Pancreas (tissue), 10 donors: Measurements from ENCODE around the gene NTNG1. TPM values are rescaled to one million over a fixed set of nuclear protein-coding genes. Genes with fewer than 3 reads are reported as not detected.

ENCODE experiments used
- ATAC-seq, 4 donors: fragments of 200-7000 bp; cut with Tn5 transposase; one replicate each; pipeline versions ENCODE4 v1.8.0 to v1.9.1; 2020; ENCODE audit warnings: mild to moderate bottlenecking in 4 of 4, moderate library complexity in 4 of 4
- DNase-seq, 6 donors: peaks; one replicate each; pipeline ENCODE4 v3.0.0-alpha.2; 2020
- FAIRE-seq: peaks from 2 replicates; lab custom pipeline; 2012; peaks lifted over from hg19 to GRCh38; lab: Jason Lieb, UNC
- H3K27ac ChIP-seq, 4 donors: fragments of 200-600 bp; sonication (generic); 1 replicate in 3 of 4; 2 replicates in 1 of 4; pipeline versions ENCODE4 v1.5.0 to v1.8.0; 2020
- H3K27me3 ChIP-seq, 4 donors: fragments of 200-600 bp; one replicate each; pipeline ENCODE4 v1.8.0; 2021
- H3K36me3 ChIP-seq, 3 donors: fragments of 200-600 bp; sonication (generic) in 1 of 3; one replicate each; pipeline versions ENCODE4 v1.5.0 to v1.8.0; 2020 to 2021
- H3K4me1 ChIP-seq, 3 donors: fragments of 200-600 bp; one replicate each; pipeline ENCODE4 v1.8.0; 2021
- H3K4me3 ChIP-seq, 4 donors: fragments of 200-600 bp; sonication (generic) in 2 of 4; one replicate each; pipeline versions ENCODE4 v1.5.0 to v1.8.0; 2020 to 2021
- H3K9me3 ChIP-seq, 4 donors: fragments of 200-600 bp; one replicate each; pipeline ENCODE4 v1.8.0; 2021
- WGBS, 2 donors: extraction: QIAGEN DNeasy Blood & Tissue Kit; methylation state at CpG; one replicate each; pipeline ENCODE4 v1.1.7; 2013; 5-methylcytosine and 5-hydroxymethylcytosine counted together
- intact Hi-C, 3 donors: fragments of 100-400 bp; cut with DNase I; formaldehyde crosslinking; loops; one replicate each; pipeline versions ENCODE4 v1.11.1 to v1.14.2; 2022
- polyA plus RNA-seq, 2 donors: library from polyadenylated mRNA; stranded (reverse); fragments of 200-250 nt; gene quantifications; one replicate each; pipeline ENCODE4 v1.2.3, GENCODE V29; 2013
- total RNA-seq, 6 donors: library from RNA; stranded (reverse); fragmentation: NEBNext Ultra II Directional in 4 of 6; extraction: Animal tissue kit (Norgen Biotek cat#: 25700) in 4 of 6; gene quantifications; one replicate each; pipeline versions ENCODE4 v1.2.1 to v1.2.4, GENCODE V29; 2021 to 2023
- TF ChIP-seq, protein P1 (sequence below), 4 donors: fragments of 200-600 bp; sonication (generic) in 3 of 4; IDR thresholded peaks; one replicate each; pipeline versions ENCODE4 v1.5.0 to v1.8.0; 2021; ENCODE audit warnings: antibody characterized with exemption in 4 of 4
- donor health status: healthy with polysubstance abuse.
- donor health status: DM: no; HTN: no; CAD: no; lungs with moderate emphysema.
- donor health status: DM: no; HTN: no; CAD: no.
- donor health status: control.
- donor health status: control.
- donor health status: Bipolar disorder and iron deficiency.
- donor health status: DM: yes; HTN: yes; CAD: no.
- donor health status: DM: no; HTN: no; CAD: no.
- donor health status: DM: no; HTN: no; CAD: no.
- donor health status: DM: yes; HTN: yes; CAD: no.

Gene NTNG1
- total and polyA plus RNA-seq, 8 donors = 0.04 to 1.3 (median 0.23) TPM; not detected in 1

DNA sequence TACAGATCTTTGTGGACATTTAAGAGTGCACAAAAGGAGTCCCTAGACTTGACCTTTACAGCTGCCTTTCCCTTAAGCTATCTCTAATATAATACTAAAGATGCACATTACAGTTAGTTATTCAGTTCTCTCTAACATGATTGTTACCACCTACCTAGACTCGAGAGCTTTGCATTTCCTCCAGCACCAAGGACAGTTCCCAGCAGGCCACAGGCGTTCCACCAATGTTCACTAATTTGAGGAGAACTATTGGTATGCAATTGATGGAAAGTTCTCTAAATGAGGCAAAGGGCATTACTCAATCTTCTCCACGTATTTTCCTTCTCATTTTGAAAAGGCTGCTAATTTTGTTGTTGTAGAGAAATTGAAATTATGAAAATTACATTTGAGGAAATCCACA, 5.4 kb upstream of the NTNG1 start:
- ATAC-seq (peak in 1 of 4 donors; percentile 33), FAIRE-seq (no peak), DNase-seq (no peak)
- Histone ChIP-seq H3K4me3 (no peak overlapping the region), H3K27ac (no peak overlapping the region), H3K9me3 (no peaks in the 10 kb centered on the region), H3K4me1 (peaks cover 0 to under 1% (median 0%) of the 10 kb centered on the region in 3 donors), H3K27me3 (no peaks in the 10 kb centered on the region), H3K36me3 (no peaks in the 10 kb centered on the region)
- TF ChIP-seq, protein P1, sequence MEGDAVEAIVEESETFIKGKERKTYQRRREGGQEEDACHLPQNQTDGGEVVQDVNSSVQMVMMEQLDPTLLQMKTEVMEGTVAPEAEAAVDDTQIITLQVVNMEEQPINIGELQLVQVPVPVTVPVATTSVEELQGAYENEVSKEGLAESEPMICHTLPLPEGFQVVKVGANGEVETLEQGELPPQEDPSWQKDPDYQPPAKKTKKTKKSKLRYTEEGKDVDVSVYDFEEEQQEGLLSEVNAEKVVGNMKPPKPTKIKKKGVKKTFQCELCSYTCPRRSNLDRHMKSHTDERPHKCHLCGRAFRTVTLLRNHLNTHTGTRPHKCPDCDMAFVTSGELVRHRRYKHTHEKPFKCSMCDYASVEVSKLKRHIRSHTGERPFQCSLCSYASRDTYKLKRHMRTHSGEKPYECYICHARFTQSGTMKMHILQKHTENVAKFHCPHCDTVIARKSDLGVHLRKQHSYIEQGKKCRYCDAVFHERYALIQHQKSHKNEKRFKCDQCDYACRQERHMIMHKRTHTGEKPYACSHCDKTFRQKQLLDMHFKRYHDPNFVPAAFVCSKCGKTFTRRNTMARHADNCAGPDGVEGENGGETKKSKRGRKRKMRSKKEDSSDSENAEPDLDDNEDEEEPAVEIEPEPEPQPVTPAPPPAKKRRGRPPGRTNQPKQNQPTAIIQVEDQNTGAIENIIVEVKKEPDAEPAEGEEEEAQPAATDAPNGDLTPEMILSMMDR (IDR thresholded peaks at IDR 0.05) = no peak
- 1 to 3% methylated on average over 3 of the region's 3 CpGs for WGBS, 2 donors
- intact Hi-C loops = no loop called here

DNA sequence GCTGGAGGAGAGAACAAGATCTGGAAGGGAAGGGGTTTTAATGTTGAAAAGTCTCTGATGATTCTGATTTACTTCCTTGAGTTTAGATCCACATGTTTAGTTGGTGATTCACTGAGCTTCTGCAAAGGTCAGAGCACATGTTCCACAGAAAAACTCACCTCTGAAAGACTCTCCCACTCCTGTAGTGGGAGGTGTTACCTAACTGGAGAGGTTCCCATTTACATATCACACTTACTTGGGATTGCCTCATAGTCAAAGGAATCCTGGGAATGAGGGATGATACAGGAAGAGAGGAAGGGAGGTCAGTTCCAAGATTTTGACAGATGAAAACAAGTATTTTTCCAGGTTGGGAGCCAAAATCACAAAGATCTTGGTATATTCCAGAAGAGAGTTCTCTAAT, 2.7 kb upstream of the NTNG1 start:
- Histone ChIP-seq H3K4me1 (peaks cover 0 to 4% (median 0%) of the 10 kb centered on the region in 3 donors), H3K9me3 (no peaks in the 10 kb centered on the region), H3K27me3 (no peaks in the 10 kb centered on the region), H3K36me3 (no peaks in the 10 kb centered on the region), H3K27ac (no peak overlapping the region), H3K4me3 (no peak overlapping the region)
- ATAC-seq (no peak), FAIRE-seq (no peak), DNase-seq (no peak)
- TF ChIP-seq, protein P1 (IDR thresholded peaks at IDR 0.05) = no peak
- intact Hi-C loops = no loop called here

DNA sequence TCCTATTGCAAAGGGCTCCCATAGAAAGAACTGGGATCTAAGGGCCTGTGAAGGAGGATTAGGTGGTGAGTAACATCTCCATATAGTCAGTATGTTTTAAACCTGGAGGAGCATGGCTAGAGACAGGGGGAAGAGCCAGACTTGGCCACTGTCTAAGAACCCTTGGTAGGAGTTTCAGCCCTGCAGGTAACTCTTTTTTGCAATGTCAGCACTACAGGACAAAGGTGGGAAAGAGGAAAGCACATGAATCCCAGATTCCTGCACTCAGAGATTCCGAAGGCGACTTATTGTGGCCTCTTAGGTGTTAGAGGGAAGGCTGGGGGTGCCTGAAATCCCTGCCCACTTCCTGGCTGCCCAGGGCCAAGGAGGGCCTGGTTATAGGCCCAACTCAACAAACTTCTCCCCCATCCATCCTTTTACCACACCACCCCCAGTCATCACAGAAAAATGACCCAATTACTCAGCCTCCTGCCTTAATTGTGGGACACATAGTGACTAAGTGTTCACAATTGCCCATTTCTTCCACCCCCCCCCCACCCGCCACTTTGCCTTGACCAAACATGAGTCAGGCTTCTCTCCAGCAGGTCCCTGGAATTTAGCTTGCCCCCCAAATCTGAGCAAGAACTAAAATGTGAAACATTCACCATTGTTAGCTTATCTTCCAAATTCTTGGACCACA, 1.9 kb upstream of the NTNG1 start:
- 80 to 91% methylated on average over 3 of the region's 3 CpGs for WGBS, 2 donors
- ATAC-seq (no peak), FAIRE-seq (no peak), DNase-seq (no peak)
- H3K9me3 ChIP-seq = no peaks in the 10 kb centered on the region
- intact Hi-C loops = no loop called here
- H3K27ac ChIP-seq = no peak overlapping the region
- H3K36me3 ChIP-seq = no peaks in the 10 kb centered on the region
- H3K4me3 ChIP-seq = no peak overlapping the region
- TF ChIP-seq, protein P1 (IDR thresholded peaks at IDR 0.05) = no peak
- peaks cover 0 to 4% (median 0%) of the 10 kb centered on the region in 3 donors for H3K4me1 ChIP-seq
- no peaks in the 10 kb centered on the region for H3K27me3 ChIP-seq

DNA sequence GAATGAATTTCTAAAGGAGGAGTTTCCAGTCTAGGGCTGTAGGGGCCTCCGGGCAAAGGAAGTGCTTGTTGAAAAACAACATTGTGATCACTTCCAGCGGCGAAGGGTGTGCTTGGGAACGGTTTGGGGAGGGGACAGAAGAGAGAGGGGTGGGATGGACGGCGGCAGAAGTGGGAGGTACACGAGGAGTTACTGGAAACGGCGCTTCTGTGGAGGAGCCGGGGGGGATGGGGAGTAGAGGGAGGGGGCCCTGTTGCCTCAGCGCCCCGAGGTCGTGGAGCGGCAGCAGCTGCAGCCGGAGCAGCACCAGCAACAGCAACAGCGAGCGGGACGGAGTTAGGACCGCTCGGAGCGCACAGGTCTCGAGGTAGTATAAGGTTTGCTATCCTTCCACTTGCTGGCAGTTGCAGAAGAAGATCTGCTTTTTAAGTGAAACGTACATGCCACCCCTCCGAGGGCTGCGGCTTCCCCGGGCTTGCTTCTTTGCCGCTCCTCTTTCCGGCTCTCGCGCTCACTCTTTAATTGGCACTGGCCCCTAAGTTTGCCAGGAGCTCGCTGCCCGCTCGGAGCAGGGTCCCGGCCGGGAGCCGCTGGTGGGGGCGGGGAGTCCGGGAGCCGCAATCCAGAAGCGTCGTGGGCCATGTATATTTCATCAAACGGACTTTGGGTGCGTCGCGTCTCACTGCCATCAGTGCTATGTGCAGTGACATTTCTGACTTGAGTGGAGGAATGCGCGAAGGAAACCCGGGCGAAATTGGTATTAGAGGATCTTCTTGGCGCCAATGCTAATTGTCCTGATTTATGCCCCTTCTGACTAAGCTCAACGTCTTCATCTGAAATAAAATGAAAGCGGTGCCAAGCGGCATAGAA, 771 bp upstream of the NTNG1 start:
- Histone ChIP-seq H3K4me3 (peak overlapping the region; percentile 7 to 59 (median 38)), H3K9me3 (no peaks in the 10 kb centered on the region), H3K36me3 (no peaks in the 10 kb centered on the region), H3K4me1 (peaks cover 0 to 4% (median 0%) of the 10 kb centered on the region in 3 donors), H3K27me3 (no peaks in the 10 kb centered on the region), H3K27ac (no peak overlapping the region)
- 1% methylated on average over 53 of the region's 53 CpGs for WGBS, 2 donors
- intact Hi-C loops = no loop called here
- TF ChIP-seq, protein P1 (IDR thresholded peaks at IDR 0.05) = no peak
- no peak for FAIRE-seq
- peak in 5 of 6 donors; percentile 17 to 61 (median 32) for DNase-seq
- peak in 3 of 4 donors; percentile 60 to 68 (median 66) for ATAC-seq
